22Rv1 (cell line): ENCODE results near the gene IL5.

Experiments
- ZFX ChIP-seq: fragments of 450-650 bp; IDR thresholded peaks from 2 replicates; pipeline ENCODE4 v1.6.1; 2017; ENCODE audit warnings: antibody characterized with exemption, borderline replicate concordance
- TF ChIP-seq, protein P1 (sequence below): fragments of 450-650 bp; IDR thresholded peaks from 2 replicates; pipeline ENCODE4 v1.5.1; 2017; ENCODE audit warnings: mild to moderate bottlenecking

DNA sequence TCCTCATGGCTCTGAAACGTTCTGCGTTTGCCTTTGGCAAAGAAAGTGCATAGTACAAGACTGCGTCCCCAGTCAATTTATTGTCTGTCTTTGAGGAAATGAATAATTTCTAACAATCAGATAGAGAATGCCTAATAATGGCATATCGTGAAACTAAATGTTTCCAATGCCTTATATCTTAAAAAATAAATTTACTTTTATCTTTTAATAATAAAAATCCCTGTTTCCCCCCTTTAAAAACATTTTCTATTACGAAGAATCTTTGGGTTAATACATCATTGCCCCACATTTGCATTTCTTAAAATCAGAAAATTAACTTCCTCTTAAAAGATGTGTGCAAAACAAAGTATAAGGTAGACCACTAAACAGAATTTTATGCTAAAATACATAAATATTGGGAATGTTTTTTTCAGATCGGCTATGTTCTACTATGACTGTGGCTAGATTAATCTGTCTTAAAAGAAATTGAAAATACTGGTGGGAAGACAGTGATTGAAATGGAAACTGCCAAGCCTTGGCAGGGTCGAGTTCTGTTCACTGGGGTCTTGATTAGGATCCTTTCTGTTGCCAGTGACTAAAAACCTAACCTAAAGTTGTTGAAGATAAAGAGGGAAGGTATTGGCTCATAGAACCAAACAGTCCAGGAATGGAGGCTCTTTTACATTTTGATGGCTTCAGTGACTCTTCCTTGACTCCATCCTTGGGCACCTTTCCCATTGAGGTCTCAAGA lies at the start of gene IL5:
- TF ChIP-seq, protein P1, sequence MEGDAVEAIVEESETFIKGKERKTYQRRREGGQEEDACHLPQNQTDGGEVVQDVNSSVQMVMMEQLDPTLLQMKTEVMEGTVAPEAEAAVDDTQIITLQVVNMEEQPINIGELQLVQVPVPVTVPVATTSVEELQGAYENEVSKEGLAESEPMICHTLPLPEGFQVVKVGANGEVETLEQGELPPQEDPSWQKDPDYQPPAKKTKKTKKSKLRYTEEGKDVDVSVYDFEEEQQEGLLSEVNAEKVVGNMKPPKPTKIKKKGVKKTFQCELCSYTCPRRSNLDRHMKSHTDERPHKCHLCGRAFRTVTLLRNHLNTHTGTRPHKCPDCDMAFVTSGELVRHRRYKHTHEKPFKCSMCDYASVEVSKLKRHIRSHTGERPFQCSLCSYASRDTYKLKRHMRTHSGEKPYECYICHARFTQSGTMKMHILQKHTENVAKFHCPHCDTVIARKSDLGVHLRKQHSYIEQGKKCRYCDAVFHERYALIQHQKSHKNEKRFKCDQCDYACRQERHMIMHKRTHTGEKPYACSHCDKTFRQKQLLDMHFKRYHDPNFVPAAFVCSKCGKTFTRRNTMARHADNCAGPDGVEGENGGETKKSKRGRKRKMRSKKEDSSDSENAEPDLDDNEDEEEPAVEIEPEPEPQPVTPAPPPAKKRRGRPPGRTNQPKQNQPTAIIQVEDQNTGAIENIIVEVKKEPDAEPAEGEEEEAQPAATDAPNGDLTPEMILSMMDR = no peak
- no peak for TF ChIP-seq ZFX
